H1 (cell line): ENCODE measurements around the gene TNFRSF6B.

Experiments
- BRCA1 ChIP-seq: IDR thresholded peaks from 2 replicates; pipeline ENCODE4 v1.6.1; 2012; ENCODE audit warnings: low read depth, low read length, improper control_type of control experiment
- CBX5 ChIP-seq: fragments of 300-800, 300-1000 bp; sonication (generic); IDR thresholded peaks from 2 replicates; pipeline ENCODE4 v1.7.1; 2016; ENCODE audit warnings: antibody characterized with exemption, low read length, low read depth
- CEBPB ChIP-seq: IDR thresholded peaks from 2 replicates; pipeline ENCODE4 v1.6.1; 2012; ENCODE audit warnings: low read depth, low read length
- CHD2 ChIP-seq: IDR thresholded peaks from 2 replicates; pipeline ENCODE4 v1.6.1; 2012; ENCODE audit warnings: low read length, improper control_type of control experiment
- PHF8 ChIP-seq: fragments of 200-600 bp; sonication (generic); conservative IDR thresholded peaks from 2 replicates; pipeline ENCODE4 v1.7.1; 2012; ENCODE audit warnings: low read depth, mild to moderate bottlenecking, inconsistent platforms, low read length, moderate library complexity
- POLR2A ChIP-seq, 2 experiments: IDR thresholded peaks; 1 replicate in 1 of 2; 2 replicates in 1 of 2; pipeline ENCODE4 v1.6.1; 2011; ENCODE audit warnings: low read depth in 2 of 2, low read length in 2 of 2, mild to moderate bottlenecking in 2 of 2; ENCODE audit errors: control extremely low read depth in 1 of 2
- RBBP5 ChIP-seq: IDR thresholded peaks from 2 replicates; pipeline ENCODE4 v1.7.1; 2012; ENCODE audit warnings: low read depth, mild to moderate bottlenecking, inconsistent platforms, low read length, moderate library complexity, borderline replicate concordance
- RFX5 ChIP-seq: IDR thresholded peaks from 2 replicates; pipeline ENCODE4 v1.6.1; 2011; ENCODE audit warnings: low read depth, low read length, improper control_type of control experiment, borderline replicate concordance
- TF ChIP-seq, protein P1 (sequence below), 3 experiments: IDR thresholded peaks; 1 replicate in 2 of 3; 2 replicates in 1 of 3; pipeline versions ENCODE4 v1.5.1 to v1.6.1; 2011; ENCODE audit warnings: low read length in 3 of 3, mild to moderate bottlenecking in 3 of 3, inconsistent platforms in 2 of 3, low read depth in 1 of 3, moderate library complexity in 1 of 3; ENCODE audit not compliant: insufficient read depth in 1 of 3; ENCODE audit errors: control extremely low read depth in 1 of 3

DNA sequence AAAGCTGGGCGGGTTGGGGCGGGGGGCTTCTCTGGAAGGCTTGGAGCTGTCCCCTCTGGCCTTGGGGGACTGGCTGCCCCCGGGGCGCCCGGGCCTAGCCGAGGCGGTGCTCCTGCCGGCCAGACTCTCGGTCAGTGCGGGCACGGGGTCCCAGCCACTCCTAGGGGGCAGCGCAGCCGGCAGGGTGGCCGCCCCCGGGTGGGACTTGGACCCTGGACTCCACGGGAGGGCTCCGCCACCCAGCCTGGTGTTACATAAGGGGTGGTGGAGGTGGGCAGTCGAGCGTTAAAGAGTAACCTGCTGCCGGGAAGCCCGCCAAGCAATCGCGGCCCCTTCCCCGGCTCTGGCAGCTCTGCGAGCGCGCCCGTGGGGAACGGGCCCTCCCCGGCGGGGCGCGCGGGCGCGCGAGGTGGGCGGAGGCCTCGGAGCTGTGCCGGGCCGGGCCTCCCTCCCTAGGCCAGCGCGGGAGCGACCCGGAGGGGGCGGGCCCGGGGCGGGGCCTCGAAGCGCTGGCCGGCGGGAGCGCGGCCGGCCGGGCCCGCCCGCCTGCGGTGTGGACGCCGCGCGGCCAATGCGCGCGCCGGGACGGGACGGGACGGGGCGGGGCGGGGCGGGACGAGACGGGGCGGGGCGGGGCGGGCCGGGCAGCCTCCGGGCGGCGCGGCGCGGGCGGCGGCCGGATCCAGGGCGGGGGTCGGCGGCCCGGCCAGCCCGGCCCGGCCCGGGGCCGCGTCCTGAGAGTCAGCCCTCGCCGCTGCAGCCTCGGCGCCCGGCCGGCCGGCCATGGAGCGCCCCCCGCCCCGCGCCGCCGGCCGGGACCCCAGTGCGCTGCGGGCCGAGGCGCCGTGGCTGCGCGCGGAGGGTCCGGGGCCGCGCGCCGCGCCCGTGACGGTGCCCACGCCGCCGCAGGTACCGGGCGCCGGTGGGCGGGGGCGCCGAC, 42.9 kb downstream of the TNFRSF6B start, which contains the start of gene SLC2A4RG:
- TF ChIP-seq, protein P1, sequence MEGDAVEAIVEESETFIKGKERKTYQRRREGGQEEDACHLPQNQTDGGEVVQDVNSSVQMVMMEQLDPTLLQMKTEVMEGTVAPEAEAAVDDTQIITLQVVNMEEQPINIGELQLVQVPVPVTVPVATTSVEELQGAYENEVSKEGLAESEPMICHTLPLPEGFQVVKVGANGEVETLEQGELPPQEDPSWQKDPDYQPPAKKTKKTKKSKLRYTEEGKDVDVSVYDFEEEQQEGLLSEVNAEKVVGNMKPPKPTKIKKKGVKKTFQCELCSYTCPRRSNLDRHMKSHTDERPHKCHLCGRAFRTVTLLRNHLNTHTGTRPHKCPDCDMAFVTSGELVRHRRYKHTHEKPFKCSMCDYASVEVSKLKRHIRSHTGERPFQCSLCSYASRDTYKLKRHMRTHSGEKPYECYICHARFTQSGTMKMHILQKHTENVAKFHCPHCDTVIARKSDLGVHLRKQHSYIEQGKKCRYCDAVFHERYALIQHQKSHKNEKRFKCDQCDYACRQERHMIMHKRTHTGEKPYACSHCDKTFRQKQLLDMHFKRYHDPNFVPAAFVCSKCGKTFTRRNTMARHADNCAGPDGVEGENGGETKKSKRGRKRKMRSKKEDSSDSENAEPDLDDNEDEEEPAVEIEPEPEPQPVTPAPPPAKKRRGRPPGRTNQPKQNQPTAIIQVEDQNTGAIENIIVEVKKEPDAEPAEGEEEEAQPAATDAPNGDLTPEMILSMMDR (IDR thresholded peaks at IDR 0.05; ENCODE audit: control extremely low read depth in 1 of 3, insufficient read depth in 1 of 3, low read depth in 1 of 3, low read length in 3 of 3): no peak
- TF ChIP-seq RBBP5 (no peak), CBX5 (no peak), POLR2A (IDR thresholded peaks at IDR 0.05; ENCODE audit: control extremely low read depth in 1 of 2, low read depth in 2 of 2, low read length in 2 of 2) (no peak), CHD2 (no peak), RFX5 (no peak), PHF8 (0 out of 2 replicates have a peak, but pooled peaks have one; percentile 11), BRCA1 (no peak), CEBPB (no peak)
